Parathyroid adenoma (tissue), 2 donors: Measurements from ENCODE around the gene UGT1A3.

Experiments used
- H2AFZ ChIP-seq: fragments of 300-600 bp; sonication (generic); one replicate; pipeline ENCODE4 v1.7.0; 2017; ENCODE audit warnings: antibody characterized with exemption, mild to moderate bottlenecking
- H3K27ac ChIP-seq: fragments of 300-600 bp; sonication (generic); one replicate; pipeline ENCODE4 v1.7.0; 2017
- H3K27me3 ChIP-seq: fragments of 300-600 bp; sonication (generic); one replicate; pipeline ENCODE4 v1.7.0; 2017; ENCODE audit warnings: low read length; ENCODE audit not compliant: control insufficient read depth, insufficient read depth
- H3K36me3 ChIP-seq: fragments of 300-600 bp; sonication (generic); one replicate; pipeline ENCODE4 v1.7.0; 2017; ENCODE audit warnings: low read length; ENCODE audit not compliant: control insufficient read depth, insufficient read depth
- H3K4me1 ChIP-seq: fragments of 300-600 bp; sonication (generic); one replicate; pipeline ENCODE4 v1.7.0; 2017; ENCODE audit warnings: control low read depth
- H3K4me2 ChIP-seq: fragments of 300-600 bp; sonication (generic); one replicate; pipeline ENCODE4 v1.7.0; 2017; ENCODE audit warnings: low read length
- H3K4me3 ChIP-seq: fragments of 300-600 bp; sonication (generic); one replicate; pipeline ENCODE4 v1.7.0; 2017; ENCODE audit warnings: low read depth, low read length
- H3K79me2 ChIP-seq: fragments of 300-600 bp; sonication (generic); one replicate; pipeline ENCODE4 v1.7.0; 2017; ENCODE audit warnings: control low read depth
- H3K9ac ChIP-seq: fragments of 300-600 bp; sonication (generic); one replicate; pipeline ENCODE4 v1.7.0; 2017; ENCODE audit warnings: mild to moderate bottlenecking
- H3K9me3 ChIP-seq: fragments of 300-600 bp; sonication (generic); one replicate; pipeline ENCODE4 v1.7.0; 2017; ENCODE audit warnings: low read length; ENCODE audit not compliant: control insufficient read depth
- TF ChIP-seq, protein P1 (sequence below): fragments of 300-600 bp; sonication (generic); IDR thresholded peaks from one replicate; pipeline ENCODE4 v1.7.0; 2017; ENCODE audit warnings: antibody characterized with exemption, mild to moderate bottlenecking
- donor health status: primary hyperparathyroidism.

The UGT1A3 gene

DNA sequence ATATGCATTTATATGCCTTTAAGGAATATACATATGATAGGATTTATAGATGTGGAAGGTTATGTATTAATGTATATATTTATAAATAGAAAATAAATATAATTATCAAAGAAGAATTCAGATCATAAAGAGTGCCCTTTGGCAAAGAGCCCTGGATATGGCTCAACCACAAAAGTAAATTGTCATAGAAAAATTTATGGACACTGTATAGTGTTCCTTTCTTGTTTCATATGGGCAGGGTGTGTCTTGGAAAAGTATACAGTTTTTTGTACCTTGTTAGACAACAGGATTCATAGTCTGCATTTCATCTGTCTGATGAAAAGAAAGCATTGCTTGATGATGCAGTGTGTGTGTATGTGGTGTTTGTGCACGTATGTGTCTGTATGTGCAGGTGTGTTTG, 44.2 kb upstream of the UGT1A3 start:
- Histone ChIP-seq H3K27ac (no peak overlapping the region), H3K36me3 (no peaks in the 10 kb centered on the region), H3K9me3 (no peaks in the 10 kb centered on the region), H3K79me2 (no peaks in the 10 kb centered on the region), H3K4me3 (no peak overlapping the region), H3K4me2 (no peak overlapping the region), H3K9ac (no peak overlapping the region), H2AFZ (no peak overlapping the region), H3K27me3 (no peaks in the 10 kb centered on the region), H3K4me1 (no peaks in the 10 kb centered on the region)
- TF ChIP-seq, protein P1, sequence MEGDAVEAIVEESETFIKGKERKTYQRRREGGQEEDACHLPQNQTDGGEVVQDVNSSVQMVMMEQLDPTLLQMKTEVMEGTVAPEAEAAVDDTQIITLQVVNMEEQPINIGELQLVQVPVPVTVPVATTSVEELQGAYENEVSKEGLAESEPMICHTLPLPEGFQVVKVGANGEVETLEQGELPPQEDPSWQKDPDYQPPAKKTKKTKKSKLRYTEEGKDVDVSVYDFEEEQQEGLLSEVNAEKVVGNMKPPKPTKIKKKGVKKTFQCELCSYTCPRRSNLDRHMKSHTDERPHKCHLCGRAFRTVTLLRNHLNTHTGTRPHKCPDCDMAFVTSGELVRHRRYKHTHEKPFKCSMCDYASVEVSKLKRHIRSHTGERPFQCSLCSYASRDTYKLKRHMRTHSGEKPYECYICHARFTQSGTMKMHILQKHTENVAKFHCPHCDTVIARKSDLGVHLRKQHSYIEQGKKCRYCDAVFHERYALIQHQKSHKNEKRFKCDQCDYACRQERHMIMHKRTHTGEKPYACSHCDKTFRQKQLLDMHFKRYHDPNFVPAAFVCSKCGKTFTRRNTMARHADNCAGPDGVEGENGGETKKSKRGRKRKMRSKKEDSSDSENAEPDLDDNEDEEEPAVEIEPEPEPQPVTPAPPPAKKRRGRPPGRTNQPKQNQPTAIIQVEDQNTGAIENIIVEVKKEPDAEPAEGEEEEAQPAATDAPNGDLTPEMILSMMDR: no peak

DNA sequence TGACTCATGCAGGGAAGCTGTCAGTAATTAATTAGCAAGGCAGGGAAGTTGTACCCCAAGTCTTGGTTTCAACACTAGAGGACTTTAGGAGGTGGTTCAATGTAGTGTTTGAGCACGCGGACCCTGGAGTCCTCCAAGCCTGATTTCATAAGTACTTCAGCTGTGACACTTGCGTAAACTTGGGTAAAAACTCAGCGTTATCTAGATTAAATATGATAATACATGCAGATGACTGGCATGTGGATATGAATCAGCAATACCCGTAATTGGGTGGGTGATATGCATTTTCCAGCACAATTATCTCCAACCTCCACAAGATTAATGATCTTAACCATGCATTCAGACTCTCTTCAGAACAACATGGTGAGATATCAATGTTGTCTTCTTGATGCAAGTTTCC, 41.9 kb upstream of the UGT1A3 start:
- Histone ChIP-seq H3K9ac (no peak overlapping the region), H3K36me3 (no peaks in the 10 kb centered on the region), H3K79me2 (no peaks in the 10 kb centered on the region), H3K9me3 (no peaks in the 10 kb centered on the region), H3K27ac (no peak overlapping the region), H2AFZ (no peak overlapping the region), H3K27me3 (no peaks in the 10 kb centered on the region), H3K4me1 (no peaks in the 10 kb centered on the region), H3K4me3 (no peak overlapping the region), H3K4me2 (no peak overlapping the region)
- TF ChIP-seq, protein P1: no peak

DNA sequence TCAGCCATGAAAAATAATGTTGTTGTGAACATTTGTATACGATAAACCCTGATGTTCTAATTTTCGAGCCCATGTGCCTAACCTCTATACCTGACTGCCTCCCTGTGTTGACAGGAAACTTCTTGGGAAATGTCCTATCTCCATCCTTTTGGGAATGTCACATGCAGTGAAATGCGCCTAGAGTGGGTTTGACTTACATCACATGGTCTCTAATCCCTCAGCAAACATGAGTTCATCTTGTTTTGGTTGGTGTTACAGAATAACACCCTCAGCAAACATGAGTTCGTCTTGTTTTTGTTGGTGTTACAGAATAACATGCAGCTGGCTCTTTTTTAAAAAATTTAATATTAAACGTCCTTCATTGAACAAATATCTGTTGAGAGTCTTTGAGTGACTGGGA, 40.5 kb upstream of the UGT1A3 start:
- Histone ChIP-seq H3K4me2 (no peak overlapping the region), H3K4me1 (no peaks in the 10 kb centered on the region), H3K79me2 (no peaks in the 10 kb centered on the region), H3K27ac (no peak overlapping the region), H3K27me3 (no peaks in the 10 kb centered on the region), H3K9me3 (no peaks in the 10 kb centered on the region), H3K4me3 (no peak overlapping the region), H3K36me3 (no peaks in the 10 kb centered on the region), H3K9ac (no peak overlapping the region), H2AFZ (no peak overlapping the region)
- TF ChIP-seq, protein P1: no peak

DNA sequence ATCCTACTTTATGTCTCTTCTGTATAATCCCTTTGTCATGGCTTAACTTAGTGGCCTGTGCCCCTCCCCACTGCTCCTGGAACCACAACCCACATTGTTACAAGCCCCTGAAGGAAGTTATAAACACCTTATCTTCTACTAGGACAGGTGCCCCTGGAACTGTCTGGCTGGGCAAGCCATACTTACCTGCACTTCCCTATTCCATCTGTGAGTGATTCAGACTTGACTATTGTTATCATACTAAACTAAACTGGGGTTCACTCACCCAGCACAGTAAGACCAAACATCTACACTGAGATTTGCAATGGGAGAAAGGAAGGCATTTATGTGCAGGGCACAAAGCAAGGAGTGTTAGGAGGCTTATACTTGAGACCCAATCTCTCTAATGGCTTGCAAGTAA, 39.8 kb upstream of the UGT1A3 start:
- Histone ChIP-seq H3K79me2 (no peaks in the 10 kb centered on the region), H3K4me2 (no peak overlapping the region), H3K9me3 (no peaks in the 10 kb centered on the region), H3K36me3 (no peaks in the 10 kb centered on the region), H3K27me3 (no peaks in the 10 kb centered on the region), H3K4me3 (no peak overlapping the region), H3K27ac (no peak overlapping the region), H3K4me1 (no peaks in the 10 kb centered on the region), H2AFZ (no peak overlapping the region), H3K9ac (no peak overlapping the region)
- TF ChIP-seq, protein P1: no peak

DNA sequence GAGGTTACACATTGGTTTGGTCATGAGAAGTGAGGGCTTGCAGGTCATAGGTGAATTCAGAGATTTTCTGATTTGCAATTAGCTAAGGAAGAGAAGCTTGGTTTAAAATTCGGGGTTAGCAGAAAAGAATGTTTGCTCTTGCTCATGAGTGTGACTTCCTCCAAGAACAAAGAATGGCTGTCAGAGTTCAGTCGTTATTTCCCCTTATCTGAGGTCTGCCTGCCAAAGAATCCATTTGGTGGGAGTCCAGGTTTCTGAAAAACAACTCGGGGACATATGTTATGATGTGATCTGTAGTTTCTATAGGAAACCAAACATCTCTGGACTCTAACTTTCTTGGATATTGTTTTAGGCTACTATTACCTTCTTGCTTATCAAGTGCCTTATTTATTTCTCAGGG, 39.3 kb upstream of the UGT1A3 start:
- Histone ChIP-seq H3K79me2 (no peaks in the 10 kb centered on the region), H3K36me3 (no peaks in the 10 kb centered on the region), H3K27me3 (no peaks in the 10 kb centered on the region), H3K9ac (no peak overlapping the region), H3K4me3 (no peak overlapping the region), H3K4me2 (no peak overlapping the region), H3K4me1 (no peaks in the 10 kb centered on the region), H3K27ac (no peak overlapping the region), H2AFZ (no peak overlapping the region), H3K9me3 (no peaks in the 10 kb centered on the region)
- TF ChIP-seq, protein P1: no peak
